ENCODE data around the gene MMRN2. TPM values are rescaled to one million over a fixed set of nuclear protein-coding genes. Genes with fewer than 3 reads are reported as not detected.

MMRN2 gene
- polyA plus RNA-seq, 1 of the 3 experiments (the other 2 are of a cell fraction): 0.05 TPM

GRCh38 chr10:86904600-86904999, 52.8 kb downstream of the MMRN2 start:
- no peaks in the 10 kb centered on the region for H3F3A ChIP-seq (replicated peaks; ENCODE audit: insufficient read depth)
- H3K9me2 ChIP-seq: no peaks in the 10 kb centered on the region
- no peaks in the 10 kb centered on the region for H4K20me1 ChIP-seq (ENCODE audit: insufficient read depth)
- no peak for DNase-seq
- H3K27me3 ChIP-seq (ENCODE audit: insufficient read depth): no peaks in the 10 kb centered on the region
- CTCF ChIA-PET: no interaction called here
- H3K27ac ChIP-seq (ENCODE audit: low read depth in 2 of 2, low read length in 1 of 2): no peak overlapping the region
- no peaks in the 10 kb centered on the region for H3K79me2 ChIP-seq (ENCODE audit: insufficient read depth)
- no peak overlapping the region for H3K4me3 ChIP-seq (ENCODE audit: low read depth in 2 of 2, low read length in 1 of 2)
- POLR2A ChIA-PET: no interaction called here
- no peak overlapping the region for H3K9ac ChIP-seq
- 98% methylated on average over 2 of the region's 2 CpGs for WGBS (ENCODE audit: low lambda C conversion rate)
- no peak overlapping the region for H3K4me2 ChIP-seq
- H3K4me1 ChIP-seq (ENCODE audit: control insufficient read depth in 1 of 2, insufficient read depth in 2 of 2, low read depth in 1 of 2, low read length in 1 of 2): peaks cover 0 to 3% of the 10 kb centered on the region in 2 experiments; a peak in 2 of 4 replicates
- TF ChIP-seq FOXJ3 (CRISPR knock-in tag; IDR thresholded peaks at IDR 0.05) (no peak), USF2 (IDR thresholded peaks at IDR 0.05; ENCODE audit: borderline replicate concordance, low read depth, low read length) (no peak)
- no peaks in the 10 kb centered on the region for H3K9me3 ChIP-seq
- H3K36me3 ChIP-seq (replicated peaks in 1 of 2; ENCODE audit: control insufficient read depth in 1 of 2, insufficient read depth in 2 of 2, low read length in 1 of 2): peaks cover 57 to 64% of the 10 kb centered on the region in 2 experiments
- H2AFZ ChIP-seq (ENCODE audit: low read depth): no peak overlapping the region

DNA sequence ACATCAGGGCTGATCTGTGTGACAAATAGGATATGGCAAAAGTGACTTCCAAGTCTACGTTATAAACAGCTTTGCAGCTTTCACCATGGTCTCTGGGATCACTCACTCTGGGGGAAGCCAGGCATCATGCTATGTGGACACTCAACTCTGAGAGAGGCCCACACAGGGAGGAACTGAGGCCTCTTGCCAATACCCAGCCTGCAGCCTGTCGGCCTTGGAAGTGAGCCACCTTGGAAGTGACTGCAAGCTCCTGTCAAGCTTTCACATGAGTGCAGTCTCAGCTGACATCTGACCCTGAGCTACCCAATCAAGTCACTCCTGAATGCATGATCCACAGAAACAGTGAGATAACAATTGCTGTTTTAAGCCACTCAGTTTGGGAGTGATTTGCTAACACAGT, 56.5 kb downstream of the MMRN2 start:
- Histone ChIP-seq H3K36me3 (replicated peaks in 1 of 2; ENCODE audit: control insufficient read depth in 1 of 2, insufficient read depth in 2 of 2, low read length in 1 of 2) (peaks cover 52 to 56% of the 10 kb centered on the region in 2 experiments), H3K9me3 (no peaks in the 10 kb centered on the region), H3K27ac (ENCODE audit: low read depth in 2 of 2, low read length in 1 of 2) (no peak overlapping the region), H4K20me1 (ENCODE audit: insufficient read depth) (no peaks in the 10 kb centered on the region), H3K4me3 (ENCODE audit: low read depth in 2 of 2, low read length in 1 of 2) (no peak overlapping the region), H3K9ac (no peak overlapping the region), H2AFZ (ENCODE audit: low read depth) (no peak overlapping the region), H3K79me2 (ENCODE audit: insufficient read depth) (no peaks in the 10 kb centered on the region), H3K4me2 (no peak overlapping the region), H3F3A (replicated peaks; ENCODE audit: insufficient read depth) (peaks cover 10% of the 10 kb centered on the region), H3K4me1 (ENCODE audit: control insufficient read depth in 1 of 2, insufficient read depth in 2 of 2, low read depth in 1 of 2, low read length in 1 of 2) (peaks cover 4 to 11% of the 10 kb centered on the region in 2 experiments; a peak in 3 of 4 replicates), H3K9me2 (no peaks in the 10 kb centered on the region), H3K27me3 (ENCODE audit: insufficient read depth) (no peaks in the 10 kb centered on the region)
- DNase-seq: no peak
- POLR2A ChIA-PET: interaction anchor here (2.2 kb wide), 1 partner anchor 190 kb away, joined by 8 read pairs; no protein-coding TSS in a partner anchor
- CTCF ChIA-PET: interaction anchor here (1.6 to 6.3 kb wide), 12 partner anchors 9 to 500 kb away, joined by 3 to 73 read pairs (median 17); partner anchors contain the start of gene BMPR1A
- TF ChIP-seq POLR2AphosphoS5 (IDR thresholded peaks at IDR 0.05; ENCODE audit: low read depth, low read length): no peak
- no peak for TF ChIP-seq JUND (IDR thresholded peaks at IDR 0.05)
- no peak for TF ChIP-seq ELF1 (IDR thresholded peaks at IDR 0.05)
- TF ChIP-seq TCF12 (IDR thresholded peaks at IDR 0.05): no peak
- no peak for TF ChIP-seq RCOR1 (IDR thresholded peaks at IDR 0.05; ENCODE audit: low read length)
- no peak for TF ChIP-seq RXRA (IDR thresholded peaks at IDR 0.05; ENCODE audit: borderline replicate concordance, low read depth)
- no peak for TF ChIP-seq USF2 (IDR thresholded peaks at IDR 0.05; ENCODE audit: borderline replicate concordance, low read depth, low read length)
- TF ChIP-seq TAF1 (IDR thresholded peaks at IDR 0.05; ENCODE audit: borderline replicate concordance, low read depth, low read length): no peak
- TF ChIP-seq, protein P1, sequence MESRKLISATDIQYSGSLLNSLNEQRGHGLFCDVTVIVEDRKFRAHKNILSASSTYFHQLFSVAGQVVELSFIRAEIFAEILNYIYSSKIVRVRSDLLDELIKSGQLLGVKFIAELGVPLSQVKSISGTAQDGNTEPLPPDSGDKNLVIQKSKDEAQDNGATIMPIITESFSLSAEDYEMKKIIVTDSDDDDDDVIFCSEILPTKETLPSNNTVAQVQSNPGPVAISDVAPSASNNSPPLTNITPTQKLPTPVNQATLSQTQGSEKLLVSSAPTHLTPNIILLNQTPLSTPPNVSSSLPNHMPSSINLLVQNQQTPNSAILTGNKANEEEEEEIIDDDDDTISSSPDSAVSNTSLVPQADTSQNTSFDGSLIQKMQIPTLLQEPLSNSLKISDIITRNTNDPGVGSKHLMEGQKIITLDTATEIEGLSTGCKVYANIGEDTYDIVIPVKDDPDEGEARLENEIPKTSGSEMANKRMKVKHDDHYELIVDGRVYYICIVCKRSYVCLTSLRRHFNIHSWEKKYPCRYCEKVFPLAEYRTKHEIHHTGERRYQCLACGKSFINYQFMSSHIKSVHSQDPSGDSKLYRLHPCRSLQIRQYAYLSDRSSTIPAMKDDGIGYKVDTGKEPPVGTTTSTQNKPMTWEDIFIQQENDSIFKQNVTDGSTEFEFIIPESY (IDR thresholded peaks at IDR 0.05; ENCODE audit: borderline replicate concordance, low read depth): no peak
- no peak for TF ChIP-seq FOSL2 (IDR thresholded peaks at IDR 0.05; ENCODE audit: borderline replicate concordance, low read depth)
- TF ChIP-seq EZH2phosphoT487 (IDR thresholded peaks at IDR 0.05; ENCODE audit: borderline replicate concordance, low read depth): no peak
- no peak for TF ChIP-seq YY1 (IDR thresholded peaks at IDR 0.05; ENCODE audit: low read depth)
- no peak for TF ChIP-seq CHD2 (IDR thresholded peaks at IDR 0.05; ENCODE audit: low read length, partially characterized antibody)
- no peak for TF ChIP-seq CTCF (IDR thresholded peaks at IDR 0.05)
- WGBS (ENCODE audit: low lambda C conversion rate): no CpG with 5 or more reads among the region's 2 CpGs
